H1 (cell line): ENCODE measurements around the gene PNLIPRP1. TPM values are rescaled to one million over a fixed set of nuclear protein-coding genes. Genes with fewer than 3 reads are reported as not detected.

Experiments used
- CTCF ChIA-PET: fragments of 300-600 bp; sonication (Branson Sonifier 250); formaldehyde crosslinking; loops from one replicate; lab custom pipeline; 2021; ENCODE audit not compliant: partially characterized antibody; lab: Charles Lee
- POLR2A ChIA-PET: fragments of 300-600 bp; sonication (Branson Sonifier 250); formaldehyde crosslinking; loops from one replicate; lab custom pipeline; 2021; ENCODE audit warnings: inconsistent platforms; ENCODE audit not compliant: partially characterized antibody; lab: Charles Lee
- DNase-seq, 2 experiments: peaks; one replicate each; pipeline versions ENCODE4 v3.0.0 to v3.0.0-alpha.2; 2010 to 2022; ENCODE audit warnings: low spot score in 2 of 2, low read depth in 1 of 2, mixed read lengths in 1 of 2
- FAIRE-seq: peaks from 2 replicates; lab custom pipeline; 2011; peaks lifted over from hg19 to GRCh38; lab: Jason Lieb, UNC
- H2AFZ ChIP-seq: 2 replicates; pipeline ENCODE4 v1.8.1; 2012; ENCODE audit warnings: low read length, inconsistent platforms
- H2AK5ac ChIP-seq: 2 replicates; pipeline ENCODE4 v1.6.1; 2013; ENCODE audit warnings: low read depth, low read length
- H2BK120ac ChIP-seq: replicated peaks from 2 replicates; pipeline ENCODE3; 2013; ENCODE audit warnings: low read depth, low read length, inconsistent platforms
- H2BK12ac ChIP-seq: 2 replicates; pipeline ENCODE4 v1.6.1; 2013; ENCODE audit warnings: low read depth, low read length
- H2BK15ac ChIP-seq: 2 replicates; pipeline ENCODE4 v1.6.1; 2013; ENCODE audit warnings: low read length
- H2BK20ac ChIP-seq: 2 replicates; pipeline ENCODE4 v1.6.1; 2013; ENCODE audit warnings: low read length
- H2BK5ac ChIP-seq: 2 replicates; pipeline ENCODE4 v1.6.1; 2013; ENCODE audit warnings: low read depth, low read length
- H3K14ac ChIP-seq: 2 replicates; pipeline ENCODE4 v1.6.1; 2013; ENCODE audit warnings: inconsistent platforms; ENCODE audit not compliant: insufficient read length
- H3K18ac ChIP-seq: 2 replicates; pipeline ENCODE4 v1.6.1; 2013; ENCODE audit warnings: low read length; ENCODE audit errors: extremely low read depth
- H3K23ac ChIP-seq: 2 replicates; pipeline ENCODE4 v1.6.1; 2013; ENCODE audit warnings: inconsistent platforms; ENCODE audit not compliant: insufficient read length
- H3K23me2 ChIP-seq: 2 replicates; pipeline ENCODE4 v1.6.1; 2013; ENCODE audit warnings: low read depth, low read length
- H3K27ac ChIP-seq: 2 replicates; pipeline ENCODE4 v1.6.1; 2011; ENCODE audit warnings: low read depth, low read length, inconsistent platforms
- H3K27me3 ChIP-seq, 4 experiments: replicated peaks in 1 of 4; 1 replicate in 1 of 4; 2 replicates in 3 of 4; pipeline versions ENCODE4 v1.6.1 to v1.8.1; 2011 to 2013; ENCODE audit warnings: low read length in 3 of 4, mild to moderate bottlenecking in 3 of 4, inconsistent platforms in 2 of 4, mixed read lengths in 2 of 4, moderate library complexity in 1 of 4; ENCODE audit not compliant: control insufficient read depth in 3 of 4, insufficient read depth in 3 of 4; ENCODE audit errors: extremely low read depth in 1 of 4
- H3K36me3 ChIP-seq, 4 experiments: 2 replicates each; pipeline versions ENCODE4 v1.6.1 to v1.8.1; 2011 to 2013; ENCODE audit warnings: mild to moderate bottlenecking in 4 of 4, low read length in 3 of 4, moderate library complexity in 2 of 4, control low read depth in 1 of 4, inconsistent platforms in 1 of 4; ENCODE audit not compliant: insufficient read depth in 4 of 4, control insufficient read depth in 2 of 4
- H3K4ac ChIP-seq: replicated peaks from 2 replicates; pipeline ENCODE3; 2013; ENCODE audit warnings: low read length, low read depth, mixed read lengths, inconsistent platforms; ENCODE audit not compliant: insufficient read length
- H3K4me1 ChIP-seq, 4 experiments: replicated peaks in 1 of 4; 1 replicate in 1 of 4; 2 replicates in 3 of 4; pipeline versions ENCODE4 v1.6.1 to v1.8.1; 2011 to 2013; ENCODE audit warnings: low read length in 3 of 4, inconsistent platforms in 2 of 4, mixed read lengths in 1 of 4; ENCODE audit not compliant: insufficient read depth in 4 of 4, control insufficient read depth in 3 of 4
- H3K4me2 ChIP-seq, 2 experiments: 2 replicates each; pipeline versions ENCODE4 v1.6.1 to v1.8.1; 2011 to 2013; ENCODE audit warnings: low read depth in 2 of 2, low read length in 2 of 2, control low read depth in 1 of 2, inconsistent platforms in 1 of 2, mild to moderate bottlenecking in 1 of 2; ENCODE audit not compliant: insufficient read depth in 1 of 2
- H3K4me3 ChIP-seq, 4 experiments: fragments of 200-600, 300-600 bp in 1 of 4; sonication (generic), shearing (Covaris generic), sonication (Bioruptor Twin) in 1 of 4; 2 replicates each; pipeline versions ENCODE4 v1.5.1 to v1.8.1; 2011 to 2016; ENCODE audit warnings: low read length in 4 of 4, low read depth in 3 of 4, control low read depth in 2 of 4, inconsistent platforms in 2 of 4, mild to moderate bottlenecking in 2 of 4, mixed read lengths in 1 of 4, moderate library complexity in 1 of 4; ENCODE audit not compliant: insufficient read depth in 2 of 4; ENCODE audit errors: extremely low read depth in 1 of 4
- H3K56ac ChIP-seq: replicated peaks from 2 replicates; pipeline ENCODE3; 2013; ENCODE audit warnings: low read depth, mild to moderate bottlenecking, mixed read lengths, low read length, inconsistent platforms; ENCODE audit not compliant: insufficient read length
- H3K79me1 ChIP-seq: 2 replicates; pipeline ENCODE4 v1.6.1; 2013; ENCODE audit warnings: low read depth, low read length, control low read depth
- H3K79me2 ChIP-seq, 2 experiments: 2 replicates each; pipeline versions ENCODE4 v1.6.1 to v1.8.1; 2012 to 2013; ENCODE audit warnings: low read length in 2 of 2, mild to moderate bottlenecking in 2 of 2, inconsistent platforms in 1 of 2; ENCODE audit not compliant: insufficient read depth in 2 of 2, control insufficient read depth in 1 of 2
- H3K9ac ChIP-seq, 4 experiments: replicated peaks in 1 of 4; 1 replicate in 1 of 4; 2 replicates in 3 of 4; pipeline versions ENCODE4 v1.6.1 to v1.8.1; 2011 to 2013; ENCODE audit warnings: low read depth in 3 of 4, low read length in 3 of 4, control low read depth in 2 of 4, mild to moderate bottlenecking in 2 of 4, moderate library complexity in 2 of 4, inconsistent platforms in 1 of 4; ENCODE audit errors: extremely low read depth in 1 of 4
- H3K9me3 ChIP-seq, 2 experiments: 2 replicates each; pipeline versions ENCODE4 v1.6.1 to v1.8.1; 2012 to 2013; ENCODE audit warnings: mild to moderate bottlenecking in 2 of 2, moderate library complexity in 2 of 2, control low read depth in 1 of 2, inconsistent platforms in 1 of 2, low read depth in 1 of 2, low read length in 1 of 2, mixed read lengths in 1 of 2; ENCODE audit not compliant: insufficient read depth in 2 of 2
- H4K20me1 ChIP-seq, 2 experiments: replicated peaks in 1 of 2; 2 replicates each; pipeline versions ENCODE3 to v1.8.1; 2011 to 2013; ENCODE audit warnings: inconsistent platforms in 2 of 2, low read length in 2 of 2, mild to moderate bottlenecking in 1 of 2; ENCODE audit not compliant: insufficient read depth in 2 of 2, control insufficient read depth in 1 of 2
- H4K5ac ChIP-seq: 2 replicates; pipeline ENCODE4 v1.6.1; 2013; ENCODE audit warnings: low read length, low read depth, mixed read lengths, inconsistent platforms; ENCODE audit not compliant: insufficient read length
- H4K8ac ChIP-seq: 2 replicates; pipeline ENCODE4 v1.8.0; 2013; ENCODE audit warnings: mild to moderate bottlenecking, moderate library complexity, low read length, inconsistent platforms; ENCODE audit not compliant: insufficient read depth; ENCODE audit errors: extremely low read depth
- H4K91ac ChIP-seq: replicated peaks from 2 replicates; pipeline ENCODE3; 2013; ENCODE audit warnings: low read length, mixed read lengths, inconsistent platforms; ENCODE audit not compliant: insufficient read length
- EGR1 ChIP-seq: IDR thresholded peaks from 2 replicates; pipeline ENCODE4 v1.6.1; 2011; ENCODE audit warnings: low read depth, low read length, borderline replicate concordance
- KDM1A ChIP-seq: fragments of 200-600, 300-600 bp; sonication (generic); IDR thresholded peaks from 2 replicates; pipeline ENCODE4 v1.7.1; 2016; ENCODE audit warnings: mild to moderate bottlenecking, low read length, borderline replicate concordance
- KDM5A ChIP-seq: fragments of 200-600 bp; IDR thresholded peaks from 2 replicates; pipeline ENCODE4 v1.7.1; 2012; ENCODE audit warnings: mild to moderate bottlenecking, low read length, inconsistent platforms, mixed read lengths
- NRF1 ChIP-seq: IDR thresholded peaks from 2 replicates; pipeline ENCODE4 v1.6.1; 2011; ENCODE audit warnings: mild to moderate bottlenecking, low read depth, low read length, improper control_type of control experiment
- RNF2 ChIP-seq: fragments of 200-900, 300-1000 bp; sonication (generic); IDR thresholded peaks from 2 replicates; pipeline ENCODE4 v1.7.1; 2016; ENCODE audit warnings: borderline replicate concordance, low read depth, mild to moderate bottlenecking, antibody characterized with exemption, low read length; ENCODE audit not compliant: poor library complexity, severe bottlenecking; ENCODE audit errors: missing control alignments
- SIN3A ChIP-seq, 2 experiments: IDR thresholded peaks in 1 of 2; conservative IDR thresholded peaks in 1 of 2; 2 replicates each; pipeline ENCODE4 v1.6.1; 2011 to 2012; ENCODE audit warnings: low read length in 2 of 2, improper control_type of control experiment in 1 of 2, low read depth in 1 of 2, mild to moderate bottlenecking in 1 of 2
- SP2 ChIP-seq: IDR thresholded peaks from 2 replicates; pipeline ENCODE4 v1.6.1; 2012; ENCODE audit warnings: mild to moderate bottlenecking, low read length, inconsistent platforms
- SUZ12 ChIP-seq: fragments of 200-600 bp; sonication (generic); IDR thresholded peaks from 2 replicates; pipeline ENCODE4 v1.6.1; 2012; ENCODE audit warnings: mild to moderate bottlenecking, inconsistent platforms, low read length, moderate library complexity, mixed read lengths
- TAF7 ChIP-seq: optimal IDR thresholded peaks from 2 replicates; pipeline ENCODE3; 2011; ENCODE audit warnings: low read depth, mild to moderate bottlenecking, inconsistent platforms, low read length, moderate library complexity, borderline replicate concordance
- TCF12 ChIP-seq: IDR thresholded peaks from 2 replicates; pipeline ENCODE4 v1.6.1; 2011; ENCODE audit warnings: low read depth, mild to moderate bottlenecking, low read length
- WGBS, 2 experiments: shearing (Covaris generic) in 1 of 2; methylation state at CpG; one replicate each; pipeline versions ENCODE4 v1.1.6 to v1.1.7; 2013 to 2015; ENCODE audit warnings: low lambda C conversion rate in 2 of 2, mixed read lengths in 2 of 2, inconsistent platforms in 1 of 2, low coverage in 1 of 2, missing lambda C conversion rate in 1 of 2; ENCODE audit not compliant: insufficient replicate concordance in 2 of 2, insufficient coverage in 1 of 2, insufficient read length in 1 of 2; ENCODE audit errors: extremely low coverage in 1 of 2, missing lambda C conversion rate in 1 of 2; 5-methylcytosine and 5-hydroxymethylcytosine counted together
- polyA plus RNA-seq, 7 experiments: library from polyadenylated mRNA; depleted of rRNA in 3 of 7; stranded (reverse) in 5 of 7; unstranded in 2 of 7; fragments of >200 nt in 5 of 7; fragments of 200-250 nt in 2 of 7; gene quantifications; 1 replicate in 5 of 7; 2 replicates in 1 of 7; 4 replicates in 1 of 7; pipeline versions ENCODE4 v1.2.1 to v1.2.3, GENCODE V29; 2011 to 2013; ENCODE audit warnings: missing spikeins in 2 of 7, mixed read lengths in 2 of 7
- total RNA-seq: library from RNA; stranded (reverse); fragmentation: NEBNext Ultra II Directional; extraction: Animal tissue kit (Norgen Biotek cat#: 25700); gene quantifications from 2 replicates; pipeline ENCODE4 v1.2.1, GENCODE V29; 2021
- TF ChIP-seq, protein P1 (sequence below), 3 experiments: IDR thresholded peaks; 1 replicate in 2 of 3; 2 replicates in 1 of 3; pipeline versions ENCODE4 v1.5.1 to v1.6.1; 2011; ENCODE audit warnings: low read length in 3 of 3, mild to moderate bottlenecking in 3 of 3, inconsistent platforms in 2 of 3, low read depth in 1 of 3, moderate library complexity in 1 of 3; ENCODE audit not compliant: insufficient read depth in 1 of 3; ENCODE audit errors: control extremely low read depth in 1 of 3

The PNLIPRP1 gene
- total and polyA plus RNA-seq, 2 of the 8 experiments (the other 6 are each of a cell fraction or from before 2014, with no cell fraction given): not detected

DNA sequence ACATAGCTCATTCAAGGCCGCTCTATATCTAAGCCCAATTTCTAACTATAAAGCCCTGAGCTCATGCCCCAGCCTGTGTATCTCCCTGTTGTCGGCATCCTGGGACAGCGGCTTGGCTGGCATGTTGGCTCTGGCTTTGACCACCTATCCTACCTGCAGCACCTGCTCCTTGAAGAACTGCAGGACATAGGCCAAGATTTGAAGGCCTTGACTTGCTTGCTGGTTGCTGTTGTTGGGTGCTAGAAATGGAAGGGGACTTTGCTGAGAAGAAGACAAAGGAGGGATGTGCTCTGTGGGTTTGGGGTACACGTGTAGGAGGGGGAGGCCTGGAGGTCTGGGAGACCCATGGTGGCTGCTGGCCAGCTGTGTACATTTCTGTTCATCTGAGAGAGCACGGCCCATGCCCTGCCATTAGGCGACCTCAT, 41.1 kb downstream of the PNLIPRP1 start:
- H3K79me2 ChIP-seq: no peaks in the 10 kb centered on the region
- no peak overlapping the region for H4K8ac ChIP-seq
- no peak overlapping the region for H3K23ac ChIP-seq
- peak overlapping the region; percentile 72; the same call in 1 of the 2 replicates for H2BK20ac ChIP-seq
- H3K4me3 ChIP-seq: no peak overlapping the region
- no peak overlapping the region for H4K5ac ChIP-seq
- H2BK120ac ChIP-seq: no peak overlapping the region
- peaks cover 0 to 3% (median 0%) of the 10 kb centered on the region in 4 experiments; a peak in 1 of 7 replicates for H3K4me1 ChIP-seq
- H3K79me1 ChIP-seq: no peaks in the 10 kb centered on the region
- H2BK15ac ChIP-seq: no peak overlapping the region
- H3K9ac ChIP-seq: no peak overlapping the region
- H3K56ac ChIP-seq: no peak overlapping the region
- H3K36me3 ChIP-seq: no peaks in the 10 kb centered on the region
- H2AFZ ChIP-seq: no peak overlapping the region
- H3K18ac ChIP-seq: no peak overlapping the region
- 88% methylated on average over 6 of the region's 6 CpGs; no CpG with 5 or more reads in 1 of the 2 experiments for WGBS, 2 experiments
- DNase-seq (no peak), FAIRE-seq (no peak)
- no peak overlapping the region for H3K4ac ChIP-seq
- no peaks in the 10 kb centered on the region; a peak in 2 of 7 replicates for H3K27me3 ChIP-seq
- no peak overlapping the region for H2AK5ac ChIP-seq
- CTCF ChIA-PET: interaction anchor here (1.0 to 1.3 kb wide), 2 partner anchors 50 to 156 kb away, joined by 5 to 9 read pairs; no protein-coding TSS in a partner anchor
- H3K23me2 ChIP-seq: peaks cover 6% of the 10 kb centered on the region; the same call in 1 of the 2 replicates
- H4K91ac ChIP-seq: no peak overlapping the region
- no peaks in the 10 kb centered on the region for H4K20me1 ChIP-seq
- H3K27ac ChIP-seq: no peak overlapping the region
- no peak overlapping the region for H2BK12ac ChIP-seq
- no peak overlapping the region for H2BK5ac ChIP-seq
- H3K9me3 ChIP-seq: no peaks in the 10 kb centered on the region
- H3K14ac ChIP-seq: no peak overlapping the region
- POLR2A ChIA-PET: no interaction called here
- H3K4me2 ChIP-seq: no peak overlapping the region
- TF ChIP-seq NRF1 (no peak), KDM1A (no peak), KDM5A (no peak), EGR1 (no peak), SUZ12 (no peak), TAF7 (no peak), RNF2 (no peak), SIN3A (conservative IDR thresholded peaks at IDR 0.05 in 1 of 2, IDR thresholded peaks at IDR 0.05 in 1 of 2; ENCODE audit: low read depth in 1 of 2, low read length in 2 of 2) (no peak), SP2 (no peak), TCF12 (no peak)
- TF ChIP-seq, protein P1, sequence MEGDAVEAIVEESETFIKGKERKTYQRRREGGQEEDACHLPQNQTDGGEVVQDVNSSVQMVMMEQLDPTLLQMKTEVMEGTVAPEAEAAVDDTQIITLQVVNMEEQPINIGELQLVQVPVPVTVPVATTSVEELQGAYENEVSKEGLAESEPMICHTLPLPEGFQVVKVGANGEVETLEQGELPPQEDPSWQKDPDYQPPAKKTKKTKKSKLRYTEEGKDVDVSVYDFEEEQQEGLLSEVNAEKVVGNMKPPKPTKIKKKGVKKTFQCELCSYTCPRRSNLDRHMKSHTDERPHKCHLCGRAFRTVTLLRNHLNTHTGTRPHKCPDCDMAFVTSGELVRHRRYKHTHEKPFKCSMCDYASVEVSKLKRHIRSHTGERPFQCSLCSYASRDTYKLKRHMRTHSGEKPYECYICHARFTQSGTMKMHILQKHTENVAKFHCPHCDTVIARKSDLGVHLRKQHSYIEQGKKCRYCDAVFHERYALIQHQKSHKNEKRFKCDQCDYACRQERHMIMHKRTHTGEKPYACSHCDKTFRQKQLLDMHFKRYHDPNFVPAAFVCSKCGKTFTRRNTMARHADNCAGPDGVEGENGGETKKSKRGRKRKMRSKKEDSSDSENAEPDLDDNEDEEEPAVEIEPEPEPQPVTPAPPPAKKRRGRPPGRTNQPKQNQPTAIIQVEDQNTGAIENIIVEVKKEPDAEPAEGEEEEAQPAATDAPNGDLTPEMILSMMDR (IDR thresholded peaks at IDR 0.05; ENCODE audit: control extremely low read depth in 1 of 3, insufficient read depth in 1 of 3, low read depth in 1 of 3, low read length in 3 of 3): no peak
